Measurements from ENCODE around the gene COX6B1. TPM values are rescaled to one million over a fixed set of nuclear protein-coding genes. Genes with fewer than 3 reads are reported as not detected.
"Not testable (repeated sequence)": the region's sequence is repeated elsewhere in the genome, so short reads cannot be mapped to it uniquely, and the experiment has no call there.

The COX6B1 gene, protein sequence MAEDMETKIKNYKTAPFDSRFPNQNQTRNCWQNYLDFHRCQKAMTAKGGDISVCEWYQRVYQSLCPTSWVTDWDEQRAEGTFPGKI
- total RNA-seq = 513 and 547 TPM in 2 replicates
- 626 TPM for polyA plus RNA-seq (2012)

GRCh38 chr19:35648017-35648961 is at the start of gene COX6B1:
TSS of gene COX6B1 (plus strand) at chr19:35648323. CDS start at chr19:35651244, 2,921 bp downstream.
- peak; percentile 98 for DNase-seq (ENCODE audit: low read depth)

GRCh38 chr19:35601971-35602370 is 46.2 kb upstream of the COX6B1 start:
- DNase-seq (ENCODE audit: low read depth) = no peak

GRCh38 chr19:35604436-35604835 is 43.7 kb upstream of the COX6B1 start:
- not testable (repeated sequence) for DNase-seq (ENCODE audit: low read depth)

GRCh38 chr19:35607170-35607569 is 41.0 kb upstream of the COX6B1 start:
- peak; percentile 43 for DNase-seq (ENCODE audit: low read depth)

- no peak for DNase-seq (ENCODE audit: low read depth)
These were observed 40.5 kb upstream of the COX6B1 start for GRCh38 chr19:35607661-35608060.

DNA sequence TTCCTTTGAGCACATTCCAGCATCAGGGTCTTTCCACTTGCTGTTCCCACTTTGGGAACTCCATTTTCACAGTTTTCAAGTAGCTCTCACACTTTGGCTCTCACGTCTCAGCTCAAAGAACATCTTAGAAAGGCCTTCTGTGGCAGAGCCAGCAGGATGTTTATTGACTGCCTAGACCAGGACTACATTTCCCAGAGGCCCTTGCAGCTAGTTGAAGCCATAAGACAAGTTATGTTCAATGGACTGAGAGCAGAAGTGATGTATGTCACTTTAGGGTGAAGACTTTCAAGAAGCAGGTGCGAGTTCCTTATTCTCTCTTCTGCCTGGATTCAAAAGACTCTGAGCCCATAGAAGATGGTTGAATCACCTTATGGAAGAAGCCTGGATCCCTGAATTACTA is 39.9 kb upstream of the COX6B1 start:
- no peak for DNase-seq (ENCODE audit: low read depth)

- no peak for DNase-seq (ENCODE audit: low read depth)
These were observed 38.2 kb upstream of the COX6B1 start for GRCh38 chr19:35609851-35610353.

DNA sequence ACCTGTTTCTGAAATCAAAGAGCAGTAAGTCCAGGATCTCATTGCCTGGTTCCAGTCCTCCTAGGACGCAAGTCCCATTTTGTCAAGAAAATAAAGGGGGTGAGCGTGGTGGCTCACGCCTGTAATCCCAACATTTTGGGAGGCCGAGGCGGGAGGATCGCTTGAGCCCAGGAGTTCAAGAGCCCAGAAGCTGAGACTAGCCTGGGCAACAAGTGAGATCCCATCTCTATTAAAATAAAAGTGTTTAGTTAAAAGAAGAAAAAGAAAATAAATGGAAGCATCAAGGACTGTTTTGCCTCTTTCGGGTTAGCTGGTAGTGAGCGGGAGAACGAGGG is 35.9 kb upstream of the COX6B1 start:
- DNase-seq (ENCODE audit: low read depth) = no peak

DNA sequence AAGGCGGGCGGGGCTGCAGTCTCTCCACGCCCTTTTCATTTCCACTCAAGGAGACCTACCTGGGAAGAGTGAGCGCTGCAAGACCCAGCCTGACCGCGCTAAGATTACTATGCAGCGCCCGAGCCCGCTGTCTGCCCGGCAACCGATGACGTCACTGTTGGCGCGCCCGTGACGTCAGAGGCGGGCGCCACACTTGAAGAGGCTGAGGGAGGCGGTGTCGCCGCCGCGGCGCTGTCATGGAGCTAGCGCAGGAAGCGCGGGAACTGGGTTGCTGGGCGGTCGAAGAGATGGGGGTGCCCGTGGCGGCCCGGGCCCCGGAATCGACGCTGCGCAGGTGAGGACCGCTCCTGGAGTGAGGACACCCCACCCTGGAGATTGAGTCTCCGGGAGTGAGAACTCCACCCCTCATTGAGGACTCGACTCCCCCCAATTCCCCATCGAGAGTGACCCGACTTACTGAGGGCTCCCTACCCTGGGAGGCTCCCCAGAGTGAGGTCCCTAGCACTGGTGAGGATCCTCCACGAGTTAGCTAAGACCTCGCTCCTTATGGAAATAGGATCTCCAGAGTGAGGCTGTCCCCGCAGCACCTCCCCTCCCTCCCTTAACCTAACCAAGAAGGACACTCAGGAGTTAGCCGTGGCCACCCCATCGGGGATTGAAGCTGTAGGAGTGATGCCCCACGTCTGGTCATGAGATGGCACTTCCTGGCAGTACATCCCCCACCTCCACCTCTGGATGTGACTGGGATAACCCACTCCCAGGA is 35.4 kb upstream of the COX6B1 start, which contains the start of gene HAUS5:
HAUS5 (plus strand) TSS at position 177 of the 763 bp plus-strand sequence; CDS start at position 237, 60 bp downstream.
- DNase-seq (ENCODE audit: low read depth) = peak; percentile 89

- DNase-seq (ENCODE audit: low read depth) = no peak
These were observed 34.5 kb upstream of the COX6B1 start for GRCh38 chr19:35613574-35613973.

DNA sequence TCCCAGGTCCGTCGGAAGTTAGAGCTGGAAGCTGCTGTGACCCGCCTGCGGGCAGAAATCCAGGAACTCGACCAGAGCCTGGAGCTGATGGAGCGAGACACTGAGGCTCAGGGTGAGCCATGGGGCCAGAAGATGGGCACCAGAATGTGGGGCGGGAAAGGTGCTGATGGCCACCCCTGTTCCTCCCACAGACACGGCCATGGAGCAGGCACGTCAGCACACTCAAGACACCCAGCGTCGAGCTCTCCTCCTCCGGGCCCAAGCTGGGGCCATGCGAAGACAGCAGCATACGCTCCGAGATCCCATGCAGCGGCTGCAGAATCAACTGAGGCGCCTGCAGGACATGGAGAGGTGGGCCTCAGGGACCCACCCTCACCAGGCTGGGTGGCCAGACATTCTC is 33.1 kb upstream of the COX6B1 start:
- no peak for DNase-seq (ENCODE audit: low read depth)

DNA sequence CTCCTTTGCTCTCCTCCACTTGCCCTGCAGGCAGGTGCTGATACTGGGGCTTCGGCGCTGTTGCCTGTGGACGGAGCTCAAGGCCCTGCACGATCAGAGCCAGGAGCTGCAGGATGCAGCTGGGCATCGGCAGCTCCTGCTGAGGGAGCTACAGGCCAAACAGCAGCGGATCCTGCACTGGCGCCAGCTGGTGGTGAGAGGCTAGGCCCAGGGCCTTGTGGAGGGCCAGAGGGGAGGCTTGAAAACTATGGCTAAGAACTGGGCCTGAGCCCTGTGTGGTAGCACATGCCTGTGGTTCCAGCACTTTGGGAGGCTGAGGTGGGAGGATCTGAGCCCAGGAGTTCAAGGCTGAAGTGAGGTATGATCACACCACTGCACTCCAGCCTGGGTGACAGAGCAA is 29.3 kb upstream of the COX6B1 start:
- no peak for DNase-seq (ENCODE audit: low read depth)

DNA sequence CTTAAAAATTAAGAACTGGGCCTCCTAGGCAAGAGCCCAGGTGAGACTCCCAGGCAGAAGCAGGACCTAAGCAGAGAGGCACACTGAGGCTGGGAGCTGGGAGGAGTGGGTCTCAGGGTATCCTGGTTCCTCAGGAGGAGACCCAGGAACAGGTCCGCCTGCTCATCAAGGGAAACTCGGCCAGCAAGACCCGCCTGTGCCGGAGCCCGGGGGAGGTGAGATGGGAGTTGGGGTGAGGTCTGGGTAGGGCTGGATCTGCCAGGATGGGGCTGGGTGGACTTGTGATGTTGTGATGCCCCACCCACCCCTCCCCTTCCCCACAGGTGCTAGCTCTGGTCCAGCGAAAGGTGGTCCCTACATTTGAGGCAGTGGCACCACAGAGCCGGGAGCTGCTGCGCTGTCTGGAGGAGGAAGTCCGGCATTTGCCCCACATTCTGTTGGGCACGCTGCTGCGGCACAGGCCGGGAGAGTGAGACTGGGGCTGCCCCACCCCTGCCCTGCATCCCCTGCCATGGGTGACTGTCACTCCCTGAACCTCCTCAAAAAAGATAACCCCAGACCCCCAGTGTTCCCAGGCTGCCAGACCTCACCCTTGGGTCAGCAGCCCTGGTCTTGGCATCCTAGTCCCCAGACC is 28.7 kb upstream of the COX6B1 start:
- no peak for DNase-seq (ENCODE audit: low read depth)

- DNase-seq (ENCODE audit: low read depth) = no peak
These were observed 28.1 kb upstream of the COX6B1 start for GRCh38 chr19:35620001-35620400.

DNA sequence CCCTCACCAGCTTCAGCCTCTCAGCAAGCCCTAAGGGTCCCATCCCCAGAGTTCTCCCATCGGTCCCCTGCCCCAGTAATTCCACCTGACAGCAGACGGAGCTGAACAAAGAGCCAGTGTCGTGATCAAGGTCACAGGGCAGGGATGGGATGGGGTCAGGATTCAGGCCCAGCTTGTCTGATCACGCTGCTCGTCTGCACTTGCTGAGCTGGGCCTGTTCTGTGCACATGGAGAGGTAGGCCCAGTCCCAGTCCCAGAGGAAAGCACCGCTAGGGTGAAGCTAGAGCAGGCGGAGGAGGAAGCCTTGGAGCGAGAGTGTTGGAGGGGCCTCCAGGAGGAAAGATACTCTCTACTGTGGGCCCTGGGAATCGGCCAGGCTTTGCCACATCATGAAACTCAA is 26.4 kb upstream of the COX6B1 start:
- DNase-seq (ENCODE audit: low read depth) = no peak

- no peak for DNase-seq (ENCODE audit: low read depth)
These were observed 25.4 kb upstream of the COX6B1 start for GRCh38 chr19:35622750-35623149.

GRCh38 chr19:35623327-35624010 is 24.7 kb upstream of the COX6B1 start:
- DNase-seq (ENCODE audit: low read depth) = no peak

- DNase-seq (ENCODE audit: low read depth) = no peak
These were observed 19.9 kb upstream of the COX6B1 start for GRCh38 chr19:35628264-35628564.

- peak; percentile 100 for DNase-seq (ENCODE audit: low read depth)
These were observed 19.4 kb upstream of the COX6B1 start, which contains the start of gene RBM42 for GRCh38 chr19:35628565-35629331. TSS of gene RBM42 (plus strand) at chr19:35629036. CDS start at chr19:35629154, 118 bp downstream.

- DNase-seq (ENCODE audit: low read depth) = no peak
These were observed 18.8 kb upstream of the COX6B1 start for GRCh38 chr19:35629332-35629633.
